RWPE2 (cell line): ENCODE results near the gene EEF1AKMT1.
A peak's percentile ranks its signal among the peaks of the same experiment; 100 is the strongest.

Experiments
- ATAC-seq: fragments of 200-7000 bp; cut with Tn5 transposase; 3 replicates; pipeline ENCODE4 v1.9.1; 2021; ENCODE audit warnings: low read depth
- DNase-seq: peaks from one replicate; pipeline ENCODE4 v3.0.0-alpha.2; 2020; ENCODE audit warnings: low spot score
- H3K27ac ChIP-seq: fragments of 450-650 bp; 2 replicates; pipeline ENCODE4 v1.5.1; 2017; ENCODE audit warnings: mild to moderate bottlenecking; ENCODE audit not compliant: poor library complexity, severe bottlenecking
- H3K27me3 ChIP-seq: fragments of 250-450 bp; sonication (Bioruptor Pico); 2 replicates; pipeline ENCODE4 v1.5.1; 2021; ENCODE audit warnings: mild to moderate bottlenecking, moderate library complexity; ENCODE audit not compliant: insufficient read depth, poor library complexity, severe bottlenecking
- H3K36me3 ChIP-seq: fragments of 250-450 bp; sonication (Bioruptor Pico); 2 replicates; pipeline ENCODE4 v1.5.1; 2020; ENCODE audit warnings: low read depth, mild to moderate bottlenecking, moderate library complexity
- H3K4me1 ChIP-seq: fragments of 250-450 bp; sonication (Bioruptor Pico); 2 replicates; pipeline ENCODE4 v1.5.1; 2021; ENCODE audit warnings: mild to moderate bottlenecking, moderate library complexity; ENCODE audit not compliant: insufficient read depth, poor library complexity, severe bottlenecking
- H3K4me3 ChIP-seq: fragments of 250-450 bp; sonication (Bioruptor Pico); 2 replicates; pipeline ENCODE4 v1.5.1; 2021; ENCODE audit warnings: mild to moderate bottlenecking, moderate library complexity; ENCODE audit not compliant: severe bottlenecking
- H3K9me3 ChIP-seq: fragments of 250-450 bp; sonication (Bioruptor Pico); 2 replicates; pipeline ENCODE4 v1.5.1; 2021; ENCODE audit warnings: mild to moderate bottlenecking, moderate library complexity; ENCODE audit not compliant: severe bottlenecking
- TF ChIP-seq, protein P1 (sequence below): fragments of 450-650 bp; IDR thresholded peaks from one replicate; pipeline ENCODE4 v1.5.1; 2017; ENCODE audit warnings: mild to moderate bottlenecking, moderate library complexity; ENCODE audit not compliant: poor library complexity, severe bottlenecking

EEF1AKMT1 gene

DNA sequence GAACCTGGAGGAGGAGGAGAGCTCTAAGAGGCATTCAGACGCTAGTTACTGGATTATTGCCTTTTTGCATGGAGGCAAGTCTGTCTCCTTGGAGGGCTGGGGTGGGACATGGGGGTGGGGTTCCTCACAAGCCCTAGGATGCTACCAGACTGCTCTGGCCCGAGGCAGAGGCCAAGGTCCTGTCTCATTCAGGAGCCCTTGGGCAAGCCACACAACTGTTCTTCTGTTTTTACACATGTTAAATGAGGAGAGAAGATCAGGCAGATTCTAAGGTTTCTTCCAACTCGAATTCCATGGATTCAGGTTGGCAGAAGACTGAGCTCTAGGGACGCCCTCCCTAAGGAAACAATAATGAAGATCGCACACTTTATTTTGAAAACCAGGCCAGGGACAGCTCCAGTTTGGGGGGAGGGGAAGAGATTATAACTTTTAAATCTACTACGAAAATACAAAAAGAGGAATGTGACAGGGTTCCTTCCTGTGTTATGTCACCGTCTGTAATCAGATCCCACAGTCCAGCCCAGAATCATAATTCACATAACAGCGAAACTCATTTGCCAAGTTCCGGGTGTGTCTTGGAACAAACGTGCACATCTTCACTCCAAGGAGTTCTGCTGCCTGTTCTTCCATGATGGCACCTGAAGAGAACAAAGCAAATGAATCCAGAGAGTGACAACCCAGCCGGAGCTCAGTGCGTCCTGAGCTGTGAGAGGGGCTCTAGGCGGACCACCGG lies 45.0 kb downstream of the EEF1AKMT1 start:
- ATAC-seq (no peak), DNase-seq (no peak)
- Histone ChIP-seq H3K27me3 (no peaks in the 10 kb centered on the region), H3K4me1 (no peaks in the 10 kb centered on the region), H3K4me3 (no peak overlapping the region), H3K27ac (no peak overlapping the region), H3K36me3 (no peaks in the 10 kb centered on the region), H3K9me3 (no peaks in the 10 kb centered on the region)
- TF ChIP-seq, protein P1, sequence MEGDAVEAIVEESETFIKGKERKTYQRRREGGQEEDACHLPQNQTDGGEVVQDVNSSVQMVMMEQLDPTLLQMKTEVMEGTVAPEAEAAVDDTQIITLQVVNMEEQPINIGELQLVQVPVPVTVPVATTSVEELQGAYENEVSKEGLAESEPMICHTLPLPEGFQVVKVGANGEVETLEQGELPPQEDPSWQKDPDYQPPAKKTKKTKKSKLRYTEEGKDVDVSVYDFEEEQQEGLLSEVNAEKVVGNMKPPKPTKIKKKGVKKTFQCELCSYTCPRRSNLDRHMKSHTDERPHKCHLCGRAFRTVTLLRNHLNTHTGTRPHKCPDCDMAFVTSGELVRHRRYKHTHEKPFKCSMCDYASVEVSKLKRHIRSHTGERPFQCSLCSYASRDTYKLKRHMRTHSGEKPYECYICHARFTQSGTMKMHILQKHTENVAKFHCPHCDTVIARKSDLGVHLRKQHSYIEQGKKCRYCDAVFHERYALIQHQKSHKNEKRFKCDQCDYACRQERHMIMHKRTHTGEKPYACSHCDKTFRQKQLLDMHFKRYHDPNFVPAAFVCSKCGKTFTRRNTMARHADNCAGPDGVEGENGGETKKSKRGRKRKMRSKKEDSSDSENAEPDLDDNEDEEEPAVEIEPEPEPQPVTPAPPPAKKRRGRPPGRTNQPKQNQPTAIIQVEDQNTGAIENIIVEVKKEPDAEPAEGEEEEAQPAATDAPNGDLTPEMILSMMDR, result no peak

DNA sequence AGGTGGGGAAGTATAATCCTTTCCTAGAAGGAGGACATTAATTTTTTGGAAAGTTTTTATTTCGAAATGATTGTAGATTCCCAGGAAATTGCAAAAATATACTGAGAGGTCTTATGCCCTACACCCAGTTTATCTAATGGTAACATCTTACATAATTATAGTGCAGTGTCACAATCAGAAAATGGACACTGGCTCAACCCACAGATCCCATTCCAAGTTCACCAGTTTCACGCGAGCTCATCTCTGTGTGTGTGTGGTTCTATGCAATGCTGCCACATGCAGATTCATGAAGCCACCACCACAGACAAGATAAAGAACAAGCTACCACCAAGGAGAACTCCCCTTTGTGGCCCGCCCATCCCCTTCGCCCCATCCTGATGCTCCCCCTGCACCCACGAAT lies 45.9 kb downstream of the EEF1AKMT1 start:
- no peak for DNase-seq
- no peak for ATAC-seq
- TF ChIP-seq, protein P1, result no peak
- Histone ChIP-seq H3K4me3 (no peak overlapping the region), H3K4me1 (no peaks in the 10 kb centered on the region), H3K9me3 (no peaks in the 10 kb centered on the region), H3K27me3 (no peaks in the 10 kb centered on the region), H3K36me3 (no peaks in the 10 kb centered on the region), H3K27ac (no peak overlapping the region)

DNA sequence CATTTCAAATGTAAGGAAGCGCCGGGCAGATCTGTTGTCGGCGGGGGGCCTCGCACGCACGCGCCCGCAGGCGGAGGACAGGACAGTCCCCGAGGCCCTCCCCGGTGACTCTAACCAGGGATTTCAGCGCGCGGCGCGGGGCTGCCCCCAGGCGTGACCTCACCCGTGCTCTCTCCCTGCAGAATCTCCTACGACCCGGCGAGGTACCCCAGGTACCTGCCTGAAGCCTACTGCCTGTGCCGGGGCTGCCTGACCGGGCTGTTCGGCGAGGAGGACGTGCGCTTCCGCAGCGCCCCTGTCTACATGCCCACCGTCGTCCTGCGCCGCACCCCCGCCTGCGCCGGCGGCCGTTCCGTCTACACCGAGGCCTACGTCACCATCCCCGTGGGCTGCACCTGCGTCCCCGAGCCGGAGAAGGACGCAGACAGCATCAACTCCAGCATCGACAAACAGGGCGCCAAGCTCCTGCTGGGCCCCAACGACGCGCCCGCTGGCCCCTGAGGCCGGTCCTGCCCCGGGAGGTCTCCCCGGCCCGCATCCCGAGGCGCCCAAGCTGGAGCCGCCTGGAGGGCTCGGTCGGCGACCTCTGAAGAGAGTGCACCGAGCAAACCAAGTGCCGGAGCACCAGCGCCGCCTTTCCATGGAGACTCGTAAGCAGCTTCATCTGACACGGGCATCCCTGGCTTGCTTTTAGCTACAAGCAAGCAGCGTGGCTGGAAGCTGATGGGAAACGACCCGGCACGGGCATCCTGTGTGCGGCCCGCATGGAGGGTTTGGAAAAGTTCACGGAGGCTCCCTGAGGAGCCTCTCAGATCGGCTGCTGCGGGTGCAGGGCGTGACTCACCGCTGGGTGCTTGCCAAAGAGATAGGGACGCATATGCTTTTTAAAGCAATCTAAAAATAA lies 52.1 kb downstream of the EEF1AKMT1 start:
- DNase-seq, result no peak
- TF ChIP-seq, protein P1, result no peak
- H3K9me3 ChIP-seq, result no peaks in the 10 kb centered on the region
- H3K36me3 ChIP-seq, result no peaks in the 10 kb centered on the region
- no peaks in the 10 kb centered on the region for H3K4me1 ChIP-seq
- no peak overlapping the region for H3K27ac ChIP-seq
- H3K4me3 ChIP-seq, result peak overlapping the region; percentile 6
- peaks cover 3% of the 10 kb centered on the region for H3K27me3 ChIP-seq
- ATAC-seq, result peak; percentile 68

GRCh38 chr13:20721058-20721453 lies 52.7 kb downstream of the EEF1AKMT1 start:
- no peak for ATAC-seq
- TF ChIP-seq, protein P1, result no peak
- no peak for DNase-seq
- Histone ChIP-seq H3K9me3 (no peaks in the 10 kb centered on the region), H3K27ac (no peak overlapping the region), H3K36me3 (no peaks in the 10 kb centered on the region), H3K4me1 (no peaks in the 10 kb centered on the region), H3K4me3 (no peak overlapping the region), H3K27me3 (peaks cover 3% of the 10 kb centered on the region)

DNA sequence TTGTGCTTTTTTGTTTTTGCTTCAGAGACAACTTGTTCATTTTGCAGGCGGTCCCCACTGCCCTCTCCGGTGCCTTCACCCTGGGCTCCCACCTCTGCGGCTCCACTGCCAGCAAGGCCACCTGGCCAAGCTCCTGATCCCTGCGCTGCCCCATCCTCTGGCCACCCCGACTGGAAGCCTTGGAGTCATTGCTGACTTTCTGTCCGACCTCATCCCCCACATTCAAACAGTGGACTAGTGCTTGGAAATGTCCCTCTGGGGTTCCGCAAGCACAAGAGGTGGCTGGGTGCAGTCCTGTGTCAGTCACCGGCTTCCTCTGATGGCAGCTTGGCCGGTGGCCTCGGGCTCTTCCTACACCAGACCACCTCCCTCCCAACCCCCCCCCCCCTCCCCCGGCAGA lies 53.3 kb downstream of the EEF1AKMT1 start:
- no peak for DNase-seq
- no peaks in the 10 kb centered on the region for H3K4me1 ChIP-seq
- ATAC-seq, result no peak
- no peak overlapping the region for H3K4me3 ChIP-seq
- H3K36me3 ChIP-seq, result no peaks in the 10 kb centered on the region
- TF ChIP-seq, protein P1, result no peak
- H3K27ac ChIP-seq, result no peak overlapping the region
- H3K9me3 ChIP-seq, result no peaks in the 10 kb centered on the region
- peaks cover 3% of the 10 kb centered on the region for H3K27me3 ChIP-seq
